ENCODE measurements around the gene PGD.
A peak's percentile ranks its signal among the peaks of the same experiment; 100 is the strongest.

PGD gene

DNA sequence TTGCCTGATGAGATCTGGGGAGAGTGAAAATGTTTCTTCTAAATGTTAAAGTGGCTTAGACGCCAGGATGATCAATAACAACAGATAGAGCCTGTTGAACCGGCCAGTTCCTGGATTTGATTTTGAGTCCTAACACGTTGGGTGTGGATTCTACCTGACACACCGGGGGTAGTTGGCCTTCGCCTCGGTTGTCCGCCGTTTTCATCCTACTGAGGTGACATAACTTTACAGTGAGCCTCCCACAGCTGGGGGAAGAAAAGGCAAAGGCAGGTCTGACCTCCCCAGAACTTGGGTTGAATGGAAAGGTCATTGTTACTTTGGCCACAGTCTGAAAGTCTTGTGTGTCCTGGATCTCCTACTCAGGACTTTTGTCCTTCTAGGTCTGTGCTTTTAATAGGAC is 1.1 kb downstream of the PGD start:
- Histone ChIP-seq H3K79me2 (ENCODE audit: insufficient read depth, low read length) (peaks cover 27% of the 10 kb centered on the region), H3K4me3 (ENCODE audit: insufficient read depth, low read length, poor library complexity, severe bottlenecking) (peak overlapping the region; percentile 59), H3K9me3 (ENCODE audit: insufficient read depth, low read length) (no peaks in the 10 kb centered on the region), H3K27me3 (ENCODE audit: low read length) (no peaks in the 10 kb centered on the region), H3K36me3 (ENCODE audit: low read length) (0 out of 2 replicates have a peak, but pooled peaks cover 12% of the 10 kb centered on the region), H3K27ac (ENCODE audit: low read depth, low read length) (no peak overlapping the region), H3K9ac (ENCODE audit: low read length) (peak overlapping the region; percentile 80), H3F3A (ENCODE audit: insufficient read depth) (no peaks in the 10 kb centered on the region), H3K4me2 (ENCODE audit: low read depth, low read length, poor library complexity, severe bottlenecking) (peak overlapping the region; percentile 86), H2AFZ (ENCODE audit: low read depth, low read length, severe bottlenecking) (no peak overlapping the region), H3K9me2 (replicated peaks; ENCODE audit: insufficient read depth, low read length) (no peaks in the 10 kb centered on the region), H4K20me1 (ENCODE audit: low read depth, low read length) (no peaks in the 10 kb centered on the region)
- TF ChIP-seq EZH2phosphoT487 (conservative IDR thresholded peaks at IDR 0.05; ENCODE audit: low read length), result no peak
- TF ChIP-seq, protein P1, sequence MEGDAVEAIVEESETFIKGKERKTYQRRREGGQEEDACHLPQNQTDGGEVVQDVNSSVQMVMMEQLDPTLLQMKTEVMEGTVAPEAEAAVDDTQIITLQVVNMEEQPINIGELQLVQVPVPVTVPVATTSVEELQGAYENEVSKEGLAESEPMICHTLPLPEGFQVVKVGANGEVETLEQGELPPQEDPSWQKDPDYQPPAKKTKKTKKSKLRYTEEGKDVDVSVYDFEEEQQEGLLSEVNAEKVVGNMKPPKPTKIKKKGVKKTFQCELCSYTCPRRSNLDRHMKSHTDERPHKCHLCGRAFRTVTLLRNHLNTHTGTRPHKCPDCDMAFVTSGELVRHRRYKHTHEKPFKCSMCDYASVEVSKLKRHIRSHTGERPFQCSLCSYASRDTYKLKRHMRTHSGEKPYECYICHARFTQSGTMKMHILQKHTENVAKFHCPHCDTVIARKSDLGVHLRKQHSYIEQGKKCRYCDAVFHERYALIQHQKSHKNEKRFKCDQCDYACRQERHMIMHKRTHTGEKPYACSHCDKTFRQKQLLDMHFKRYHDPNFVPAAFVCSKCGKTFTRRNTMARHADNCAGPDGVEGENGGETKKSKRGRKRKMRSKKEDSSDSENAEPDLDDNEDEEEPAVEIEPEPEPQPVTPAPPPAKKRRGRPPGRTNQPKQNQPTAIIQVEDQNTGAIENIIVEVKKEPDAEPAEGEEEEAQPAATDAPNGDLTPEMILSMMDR (IDR thresholded peaks at IDR 0.05; ENCODE audit: insufficient read depth, low read length, poor library complexity, severe bottlenecking), result no peak

DNA sequence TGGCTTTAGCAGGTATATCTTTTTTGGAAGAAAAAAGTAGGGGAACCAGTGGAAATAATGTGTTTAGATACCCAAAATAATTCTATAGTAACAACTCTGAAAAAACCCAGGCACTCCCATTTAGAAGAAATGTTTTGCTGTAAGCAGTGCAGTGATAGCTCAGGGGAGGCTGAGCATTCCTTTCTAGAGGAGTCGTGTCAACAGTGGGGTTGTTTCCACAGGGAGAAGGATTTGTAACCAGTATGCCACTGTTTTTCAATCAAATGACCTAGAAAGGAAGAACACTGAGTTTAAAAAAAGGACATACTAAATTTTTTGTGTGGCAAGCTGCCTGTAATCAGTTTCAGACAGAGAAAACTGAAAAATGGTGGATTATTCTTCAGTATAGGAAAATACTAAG is 2.4 kb downstream of the PGD start:
- Histone ChIP-seq H4K20me1 (ENCODE audit: low read depth, low read length) (no peaks in the 10 kb centered on the region), H3F3A (ENCODE audit: insufficient read depth) (no peaks in the 10 kb centered on the region), H3K27me3 (ENCODE audit: low read length) (no peaks in the 10 kb centered on the region), H3K9me3 (ENCODE audit: insufficient read depth, low read length) (no peaks in the 10 kb centered on the region), H3K9ac (ENCODE audit: low read length) (no peak overlapping the region), H3K79me2 (ENCODE audit: insufficient read depth, low read length) (peaks cover 27% of the 10 kb centered on the region), H3K9me2 (replicated peaks; ENCODE audit: insufficient read depth, low read length) (no peaks in the 10 kb centered on the region), H2AFZ (ENCODE audit: low read depth, low read length, severe bottlenecking) (no peak overlapping the region), H3K4me2 (ENCODE audit: low read depth, low read length, poor library complexity, severe bottlenecking) (no peak overlapping the region), H3K4me3 (ENCODE audit: insufficient read depth, low read length, poor library complexity, severe bottlenecking) (no peak overlapping the region), H3K27ac (ENCODE audit: low read depth, low read length) (no peak overlapping the region), H3K36me3 (ENCODE audit: low read length) (0 out of 2 replicates have a peak, but pooled peaks cover 12% of the 10 kb centered on the region)
- TF ChIP-seq, protein P1 (IDR thresholded peaks at IDR 0.05; ENCODE audit: insufficient read depth, low read length, poor library complexity, severe bottlenecking), result no peak
- TF ChIP-seq EZH2phosphoT487 (conservative IDR thresholded peaks at IDR 0.05; ENCODE audit: low read length), result no peak

GRCh38 chr1:10402729-10403274 is 3.9 kb downstream of the PGD start:
- no peak overlapping the region for H3K27ac ChIP-seq (ENCODE audit: low read depth, low read length)
- H3K4me3 ChIP-seq (ENCODE audit: insufficient read depth, low read length, poor library complexity, severe bottlenecking), result no peak overlapping the region
- H3K79me2 ChIP-seq (ENCODE audit: insufficient read depth, low read length), result peaks cover 27% of the 10 kb centered on the region
- no peak overlapping the region for H2AFZ ChIP-seq (ENCODE audit: low read depth, low read length, severe bottlenecking)
- no peak overlapping the region for H3K9ac ChIP-seq (ENCODE audit: low read length)
- H3K27me3 ChIP-seq (ENCODE audit: low read length), result no peaks in the 10 kb centered on the region
- H3K9me3 ChIP-seq (ENCODE audit: insufficient read depth, low read length), result no peaks in the 10 kb centered on the region
- H3K4me2 ChIP-seq (ENCODE audit: low read depth, low read length, poor library complexity, severe bottlenecking), result no peak overlapping the region
- H3F3A ChIP-seq (ENCODE audit: insufficient read depth), result no peaks in the 10 kb centered on the region
- TF ChIP-seq, protein P1 (IDR thresholded peaks at IDR 0.05; ENCODE audit: insufficient read depth, low read length, poor library complexity, severe bottlenecking), result no peak
- TF ChIP-seq EZH2phosphoT487 (conservative IDR thresholded peaks at IDR 0.05; ENCODE audit: low read length), result no peak
- no peaks in the 10 kb centered on the region for H3K9me2 ChIP-seq (replicated peaks; ENCODE audit: insufficient read depth, low read length)
- H4K20me1 ChIP-seq (ENCODE audit: low read depth, low read length), result no peaks in the 10 kb centered on the region
- H3K36me3 ChIP-seq (ENCODE audit: low read length), result 0 out of 2 replicates have a peak, but pooled peaks cover 12% of the 10 kb centered on the region

Data from SU-DHL-6 (cell line).